Amniotic epithelial cell (primary cell): ENCODE results near the gene BNC2.
A peak's percentile ranks its signal among the peaks of the same experiment; 100 is the strongest.

ENCODE experiments used
- DNase-seq: peaks from one replicate; pipeline ENCODE4 v3.0.0-alpha.2; 2010; ENCODE audit warnings: low read depth

BNC2 gene

DNA sequence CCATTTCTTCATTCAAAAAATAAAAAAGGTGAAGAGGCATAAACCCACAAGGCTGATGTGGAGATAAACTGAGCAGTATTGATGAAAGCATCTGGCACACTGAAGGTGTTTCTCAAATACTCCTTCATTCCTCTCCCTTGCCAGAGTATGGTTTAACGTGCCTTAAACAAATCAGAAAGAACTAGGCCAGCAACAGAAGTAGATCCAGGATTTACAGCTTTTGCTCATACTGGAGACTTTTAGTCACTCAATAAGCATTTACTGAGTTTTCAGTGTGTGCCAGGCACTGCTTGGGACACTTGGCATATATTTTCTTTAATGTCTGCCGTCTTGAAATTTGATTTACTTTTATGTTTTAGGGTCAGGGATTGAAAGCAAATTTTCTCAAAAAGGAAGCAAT lies 53.0 kb downstream of the BNC2 start:
- DNase-seq = peak; percentile 43

- DNase-seq = no peak
Measured at GRCh38 chr9:16817002-16817401, 53.5 kb downstream of the BNC2 start.

DNA sequence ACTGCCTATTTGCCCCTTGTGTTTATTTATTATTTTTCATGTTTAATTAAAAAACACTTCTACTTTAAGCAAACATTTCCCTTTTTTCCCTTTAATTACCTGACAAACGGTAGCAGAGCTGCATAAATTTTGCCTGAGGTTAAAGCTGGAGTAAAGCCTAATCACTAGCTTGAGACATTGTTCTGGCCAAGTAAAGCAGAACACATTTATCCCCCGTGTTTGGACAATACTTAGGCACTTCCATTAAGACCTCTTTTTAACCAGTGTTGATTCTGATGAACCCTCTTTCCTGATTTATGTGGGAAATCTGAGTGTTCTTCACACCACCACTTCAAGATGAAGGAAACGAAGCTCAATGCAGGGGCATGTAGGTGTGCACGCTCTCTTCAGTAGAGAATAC lies 54.5 kb downstream of the BNC2 start:
- DNase-seq = no peak

GRCh38 chr9:16815079-16815478 lies 55.4 kb downstream of the BNC2 start:
- no peak for DNase-seq

- DNase-seq = no peak
Measured at GRCh38 chr9:16813838-16814237, 56.6 kb downstream of the BNC2 start.

DNA sequence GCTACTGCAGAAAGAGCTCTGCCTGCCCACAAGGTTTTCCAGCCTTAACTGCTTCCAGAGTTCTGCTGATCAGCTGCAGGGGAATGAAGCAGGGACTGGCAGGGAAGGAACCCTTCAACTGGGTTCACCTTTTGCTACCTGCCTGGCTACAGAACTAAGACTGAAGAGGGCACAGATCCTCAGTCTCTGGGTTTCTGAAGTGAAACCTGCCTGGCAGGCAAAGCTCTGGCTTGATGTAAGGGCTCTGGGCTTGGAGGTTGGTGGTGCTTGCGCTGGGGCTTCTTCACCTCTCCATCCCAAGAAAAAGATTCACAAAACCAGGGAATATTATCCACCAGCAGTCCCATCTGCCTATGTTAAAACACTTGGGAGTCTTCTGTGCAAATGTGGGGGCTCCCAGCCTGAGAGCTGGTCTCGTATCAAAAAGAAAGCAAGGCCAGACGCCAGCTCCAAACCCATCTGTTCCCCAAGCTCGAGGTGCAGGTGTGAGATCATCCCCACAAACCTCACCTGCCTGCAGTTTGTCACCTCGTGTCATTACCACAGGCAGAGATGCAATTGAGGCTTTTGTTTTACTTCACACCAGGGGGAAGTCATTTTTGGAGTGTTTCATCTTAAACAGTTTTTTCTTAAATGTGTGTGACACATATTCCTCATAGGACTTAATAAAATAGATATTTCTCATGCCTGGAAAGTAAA lies 58.3 kb downstream of the BNC2 start:
- no peak for DNase-seq

GRCh38 chr9:16809912-16810610 lies 60.4 kb downstream of the BNC2 start:
- DNase-seq = no peak

DNA sequence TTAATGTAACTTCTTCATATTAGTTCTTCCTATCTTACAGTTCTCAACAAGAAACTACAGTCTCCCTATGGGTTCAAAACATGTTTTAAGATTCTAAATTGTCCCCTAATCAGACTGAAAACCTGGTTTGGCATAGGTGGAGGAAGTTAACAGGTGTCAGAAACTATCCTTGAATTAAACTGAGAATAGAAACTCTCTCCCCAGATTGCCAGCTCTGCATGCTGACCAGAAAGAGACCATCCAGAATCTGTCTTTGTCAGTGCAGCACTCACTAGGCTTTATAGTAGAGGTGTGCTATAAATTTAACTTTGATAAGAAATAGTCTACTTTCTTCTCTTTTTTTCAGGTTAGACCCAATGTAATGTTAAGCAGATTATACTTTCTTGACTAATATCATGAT lies 63.8 kb downstream of the BNC2 start:
- no peak for DNase-seq

DNA sequence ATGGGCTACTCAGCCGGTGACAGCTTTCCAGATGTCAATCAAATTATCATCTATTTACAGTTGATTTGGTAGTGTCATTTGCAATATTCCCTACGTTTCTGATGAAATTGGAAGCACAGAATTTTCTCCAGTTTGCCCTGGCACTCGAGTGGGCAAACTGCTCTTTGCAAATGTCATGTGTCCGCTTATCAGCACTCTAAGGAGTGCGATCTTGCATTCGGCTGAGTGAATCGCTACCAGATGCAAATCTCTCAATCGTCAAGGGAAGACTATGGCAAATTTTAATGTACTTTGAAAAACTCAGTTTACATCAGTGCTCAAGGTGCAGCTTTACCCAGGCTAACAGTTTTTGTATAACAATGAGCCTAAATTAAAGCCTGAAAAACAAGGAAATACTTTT lies 66.8 kb downstream of the BNC2 start:
- no peak for DNase-seq

GRCh38 chr9:16801871-16802466 lies 68.5 kb downstream of the BNC2 start:
- DNase-seq = no peak

GRCh38 chr9:16796304-16796825 lies 74.1 kb downstream of the BNC2 start:
- no peak for DNase-seq

- peak; percentile 76 for DNase-seq
Measured at GRCh38 chr9:16794871-16795639, 75.4 kb downstream of the BNC2 start.

DNA sequence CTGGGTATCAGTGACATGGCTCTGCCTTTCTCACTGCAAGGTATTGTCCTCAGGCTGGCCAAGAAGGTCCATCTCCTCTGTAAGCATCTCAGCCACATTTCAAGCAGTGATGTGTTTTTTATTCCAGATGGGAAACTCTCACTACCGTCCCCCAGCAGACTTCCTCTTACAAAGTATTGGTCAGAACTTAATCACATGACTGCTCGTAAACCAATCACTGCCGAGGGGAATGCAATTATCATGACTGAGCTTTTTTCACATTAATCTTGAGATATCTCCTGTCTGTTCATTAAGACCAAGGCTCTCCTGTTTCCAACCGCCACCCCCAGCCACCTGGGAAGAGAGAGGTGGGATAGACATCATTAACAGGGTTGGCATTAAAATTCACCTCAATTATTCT lies 76.4 kb downstream of the BNC2 start:
- DNase-seq = no peak

GRCh38 chr9:16787724-16788123 lies 82.7 kb downstream of the BNC2 start:
- no peak for DNase-seq

DNA sequence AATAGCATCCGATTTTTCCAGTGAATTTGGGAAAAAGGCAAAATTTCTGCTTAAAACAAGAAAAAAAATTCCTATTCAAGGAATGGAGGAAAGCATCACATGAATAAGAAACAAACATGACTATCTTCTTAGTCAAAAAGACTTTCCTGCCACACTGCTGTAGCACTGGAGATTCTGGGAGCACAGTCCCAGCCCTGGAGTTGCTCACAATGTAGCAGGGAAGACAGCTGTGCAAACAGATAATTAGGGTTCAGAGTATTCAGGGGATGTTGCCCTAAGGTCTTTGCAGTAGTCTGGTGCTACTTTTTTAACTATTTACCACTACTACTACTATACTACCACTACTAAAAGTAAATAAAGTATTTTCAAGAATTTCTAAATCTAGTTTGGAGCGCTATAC lies 86.5 kb downstream of the BNC2 start:
- DNase-seq = no peak

DNA sequence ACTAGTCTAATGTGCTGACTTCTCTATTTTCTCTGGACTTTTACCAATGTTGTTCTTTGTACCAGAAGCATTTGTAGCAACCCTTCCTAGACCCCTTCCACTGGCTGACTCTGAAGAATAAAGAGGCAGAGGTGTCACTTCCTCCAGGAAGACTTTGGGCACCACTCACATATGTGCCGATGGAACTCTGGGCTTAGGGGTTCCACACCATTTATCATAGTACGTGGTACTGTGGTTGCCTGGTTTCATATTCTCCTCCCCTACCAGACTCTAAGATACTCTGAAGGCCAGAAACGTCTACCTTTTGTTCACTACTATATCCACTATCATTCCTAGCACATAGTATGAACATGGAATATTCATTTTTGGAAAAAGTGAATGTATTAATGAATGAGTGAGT lies 88.0 kb downstream of the BNC2 start:
- no peak for DNase-seq

DNA sequence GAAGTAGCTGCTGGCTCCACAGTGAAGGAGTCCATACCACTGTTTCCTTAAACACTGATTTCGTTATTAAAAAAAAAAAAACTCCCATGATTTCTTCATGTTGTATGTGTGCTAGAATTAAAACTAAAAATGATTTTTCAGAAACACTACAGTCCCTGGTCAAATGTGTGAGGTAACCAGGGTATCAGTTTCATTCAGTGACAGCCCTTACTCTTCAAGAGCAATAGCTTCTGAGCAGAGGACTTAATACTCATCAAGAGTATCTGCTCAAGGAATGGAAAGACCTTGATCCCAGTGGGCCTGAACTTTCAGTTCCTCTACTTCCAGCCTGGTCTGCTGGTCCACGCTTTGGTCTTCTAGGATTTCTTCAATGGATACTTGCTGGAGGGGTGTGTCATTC lies 95.1 kb downstream of the BNC2 start:
- DNase-seq = no peak

GRCh38 chr9:16773617-16774016 lies 96.9 kb downstream of the BNC2 start:
- DNase-seq = no peak

- DNase-seq = no peak
Measured at GRCh38 chr9:16773116-16773515, 97.4 kb downstream of the BNC2 start.

- DNase-seq = peak; percentile 28
Measured at GRCh38 chr9:16771356-16771755, 99.1 kb downstream of the BNC2 start.

DNA sequence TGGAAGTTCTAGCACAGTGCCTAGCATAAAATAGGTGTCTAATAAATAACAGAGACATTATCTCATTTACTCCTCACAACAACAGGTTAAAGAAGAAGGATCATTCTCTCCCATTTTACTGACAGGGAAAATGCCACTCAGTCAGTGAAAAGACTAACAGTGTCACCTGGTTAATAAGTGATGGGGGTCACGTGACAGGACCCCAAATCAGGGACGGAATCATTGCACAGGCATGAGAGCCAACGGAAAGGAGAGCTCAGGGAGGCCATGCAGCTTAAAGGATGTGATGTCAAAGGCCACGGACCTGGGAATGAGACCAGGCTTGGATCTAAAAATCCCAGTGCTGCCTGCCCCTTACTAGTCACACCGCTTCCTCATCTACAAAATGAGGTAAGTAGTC lies 101.2 kb downstream of the BNC2 start:
- no peak for DNase-seq

GRCh38 chr9:16768816-16769215 lies 101.7 kb downstream of the BNC2 start:
- no peak for DNase-seq

DNA sequence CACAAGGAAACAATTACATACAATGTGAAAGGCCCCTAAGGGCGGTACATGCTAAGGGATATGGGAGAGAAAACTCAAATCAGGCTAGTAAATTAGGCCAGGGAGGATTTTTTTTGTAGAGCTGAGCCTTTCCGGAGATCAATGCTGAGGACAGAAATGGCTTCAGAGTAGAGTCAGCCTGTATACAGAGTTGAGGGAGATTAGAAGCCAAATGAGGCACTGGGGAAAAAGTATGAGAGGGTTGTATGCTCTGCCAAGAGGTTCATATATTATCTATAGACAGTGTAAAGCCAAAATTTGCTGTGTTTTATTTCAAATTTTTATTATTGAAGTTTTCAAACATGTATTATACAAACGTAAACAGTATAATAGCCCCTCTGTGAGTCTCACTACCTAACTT lies 103.1 kb downstream of the BNC2 start:
- DNase-seq = no peak
